GM18511 (cell line): Measurements from ENCODE around the gene NEIL3.

Source experiments
- ATAC-seq: cut with Tn5 transposase; IDR thresholded peaks from one replicate; pipeline ENCODE4 v1.9.1; 2021; ENCODE audit warnings: mild to moderate bottlenecking, moderate library complexity; ENCODE audit not compliant: unreplicated experiment

NEIL3 gene

DNA sequence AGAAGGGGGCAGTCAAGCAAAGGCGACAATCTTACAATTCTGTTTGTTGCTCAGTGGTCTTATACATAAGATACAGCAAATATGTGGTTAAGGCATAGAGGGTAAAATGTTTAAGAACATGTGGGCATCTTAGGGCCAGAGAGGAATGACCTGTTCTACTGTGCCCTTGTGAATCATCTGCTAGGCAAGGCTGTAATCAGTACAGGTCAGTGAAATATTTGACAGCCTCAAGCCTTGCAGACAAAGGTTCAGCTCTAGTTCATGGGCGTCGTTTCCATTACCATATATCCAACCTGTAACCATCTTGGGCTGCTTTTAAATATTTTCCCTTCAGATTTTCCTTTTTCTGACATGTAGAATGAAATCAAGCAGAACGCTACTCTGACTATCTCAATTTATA lies 95.3 kb downstream of the NEIL3 start:
- ATAC-seq, result no peak

DNA sequence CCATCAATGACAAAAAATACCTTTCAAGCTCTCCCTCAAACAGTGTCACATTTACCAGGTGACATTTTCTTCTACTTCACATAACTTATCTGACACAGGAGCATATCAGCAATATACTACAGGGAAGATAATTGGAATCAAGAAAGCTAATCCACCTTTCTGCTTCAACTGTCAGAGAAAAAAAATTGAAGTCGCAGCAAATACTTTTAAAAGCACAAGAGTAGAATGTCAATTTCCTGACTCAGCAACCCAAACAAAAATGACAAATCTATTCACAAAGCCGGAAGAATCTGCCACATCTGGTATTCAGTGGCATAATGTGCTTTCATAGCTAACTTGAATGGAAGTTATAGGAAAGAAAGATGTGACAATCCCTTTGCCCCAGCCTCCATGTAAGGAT lies 95.8 kb downstream of the NEIL3 start:
- no peak for ATAC-seq

DNA sequence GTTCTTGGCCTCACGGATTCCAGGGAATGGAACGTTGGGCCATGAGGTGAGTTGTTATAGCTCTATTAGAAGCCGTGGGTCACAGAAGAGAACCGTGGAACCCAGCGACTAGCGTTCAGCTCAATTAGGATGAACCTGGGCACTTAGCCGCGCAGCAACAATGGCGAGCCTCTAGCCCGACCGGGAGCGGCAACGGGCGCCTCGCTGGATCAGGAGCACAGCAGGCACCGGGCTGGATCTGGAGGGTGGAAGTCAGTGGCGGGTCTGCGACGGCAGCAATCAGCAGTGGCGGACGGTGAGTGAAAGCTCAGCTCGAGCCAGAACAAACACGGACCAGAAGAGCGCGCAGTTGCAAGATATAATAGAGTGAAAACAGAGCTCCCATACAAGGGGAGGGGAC lies 98.3 kb downstream of the NEIL3 start:
- ATAC-seq, result no peak

DNA sequence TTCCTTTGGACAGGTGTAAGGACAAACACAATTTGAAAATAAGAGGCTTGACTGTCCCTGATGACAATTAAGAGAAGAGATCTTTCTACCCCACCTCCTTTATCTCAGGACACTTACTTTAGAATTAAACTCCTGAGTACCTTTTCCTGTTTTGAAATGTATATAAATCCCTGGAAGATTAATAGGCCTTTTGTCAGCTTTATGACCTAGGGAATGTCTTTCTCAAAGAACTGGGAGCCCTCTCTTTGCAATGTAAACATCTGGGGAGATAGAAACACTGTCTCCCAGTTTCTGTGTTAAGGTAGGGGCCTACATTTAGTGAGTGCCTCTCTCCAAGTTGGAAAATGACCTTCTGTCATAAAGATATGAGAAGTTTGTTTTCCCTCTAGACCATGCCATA lies 100.9 kb downstream of the NEIL3 start:
- ATAC-seq, result no peak

DNA sequence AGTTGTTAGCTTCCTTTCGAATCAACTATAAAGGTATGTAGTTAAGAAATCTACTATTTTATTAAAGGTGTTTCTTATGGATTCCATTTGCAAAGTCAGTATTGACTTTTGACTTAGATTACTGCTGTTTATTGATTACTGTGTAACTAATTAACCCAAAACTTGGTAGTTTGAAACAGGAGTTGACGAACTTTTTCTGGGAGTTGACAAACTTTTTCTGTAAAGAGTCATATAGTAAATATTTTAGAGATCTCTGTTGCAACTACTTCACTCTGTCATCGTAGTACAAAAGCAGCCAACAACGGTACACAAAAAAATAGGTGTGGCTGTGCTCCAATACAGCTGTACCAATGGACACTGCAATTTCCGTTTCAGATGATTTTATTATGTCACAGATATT lies 102.3 kb downstream of the NEIL3 start:
- ATAC-seq, result no peak
